Activated CD4-positive, CD25-positive, alpha-beta regulatory T cell treated with anti-CD3 and anti-CD28 coated beads, Interleukin-2, amount 50 U/mL, for 24 hours (primary cell): ENCODE data around the gene NEUROD2.

Experiments used
- ATAC-seq, 2 donors: fragments of 150-1000 bp; cut with Tn5 transposase; one replicate each; pipeline ENCODE4 v1.10.0; 2021; ENCODE audit warnings: mild to moderate bottlenecking in 1 of 2, moderate library complexity in 1 of 2

NEUROD2 gene

DNA sequence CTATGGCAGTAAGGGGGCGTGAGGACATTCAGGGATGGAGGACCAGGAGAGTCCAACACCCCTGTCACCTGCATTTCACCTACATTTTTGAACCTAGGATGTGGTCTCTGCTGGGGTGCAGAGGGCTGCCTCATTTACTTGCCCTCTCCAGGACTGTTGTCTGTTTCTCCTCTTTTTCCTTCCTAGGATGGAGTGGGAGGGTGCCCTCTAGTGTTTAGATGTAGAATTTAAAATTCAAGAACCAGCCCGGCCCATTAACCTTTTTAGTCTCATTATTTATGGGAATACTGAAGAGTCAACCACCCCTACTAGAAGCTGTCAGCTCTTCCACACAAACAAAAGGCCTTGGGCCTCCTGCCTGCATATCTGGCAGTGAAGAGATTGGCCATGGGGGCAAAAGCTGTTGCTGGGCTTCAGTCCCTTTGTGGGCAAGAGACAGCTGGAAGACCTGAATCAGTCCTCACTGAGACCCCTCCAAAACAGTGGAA is 26.7 kb upstream of the NEUROD2 start:
- ATAC-seq = no peak

DNA sequence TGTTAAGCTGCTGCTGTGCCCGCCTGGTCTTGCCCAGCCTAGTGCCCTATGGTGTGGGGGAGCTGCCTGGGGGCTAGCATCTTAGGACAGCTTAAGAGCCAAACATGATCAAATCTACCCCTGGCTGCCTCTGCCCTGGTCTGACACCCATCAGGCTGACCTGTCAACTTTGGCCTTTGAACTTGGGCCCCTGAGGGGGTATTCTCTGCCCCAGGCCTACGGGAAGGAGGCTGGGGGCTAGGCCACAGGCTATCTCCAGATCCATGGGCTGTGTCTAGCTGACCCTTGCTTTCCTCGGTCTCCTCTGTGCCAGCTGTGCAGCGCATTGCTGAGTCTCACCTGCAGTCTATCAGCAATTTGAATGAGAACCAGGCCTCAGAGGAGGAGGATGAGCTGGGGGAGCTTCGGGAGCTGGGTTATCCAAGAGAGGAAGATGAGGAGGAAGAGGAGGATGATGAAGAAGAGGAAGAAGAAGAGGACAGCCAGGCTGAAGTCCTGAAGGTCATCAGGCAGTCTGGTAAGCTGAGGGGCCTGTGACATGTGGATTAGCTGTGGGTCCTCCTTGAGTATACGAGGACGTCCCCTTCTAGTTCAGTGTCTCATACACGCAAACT is 26.0 kb upstream of the NEUROD2 start:
- no peak for ATAC-seq

DNA sequence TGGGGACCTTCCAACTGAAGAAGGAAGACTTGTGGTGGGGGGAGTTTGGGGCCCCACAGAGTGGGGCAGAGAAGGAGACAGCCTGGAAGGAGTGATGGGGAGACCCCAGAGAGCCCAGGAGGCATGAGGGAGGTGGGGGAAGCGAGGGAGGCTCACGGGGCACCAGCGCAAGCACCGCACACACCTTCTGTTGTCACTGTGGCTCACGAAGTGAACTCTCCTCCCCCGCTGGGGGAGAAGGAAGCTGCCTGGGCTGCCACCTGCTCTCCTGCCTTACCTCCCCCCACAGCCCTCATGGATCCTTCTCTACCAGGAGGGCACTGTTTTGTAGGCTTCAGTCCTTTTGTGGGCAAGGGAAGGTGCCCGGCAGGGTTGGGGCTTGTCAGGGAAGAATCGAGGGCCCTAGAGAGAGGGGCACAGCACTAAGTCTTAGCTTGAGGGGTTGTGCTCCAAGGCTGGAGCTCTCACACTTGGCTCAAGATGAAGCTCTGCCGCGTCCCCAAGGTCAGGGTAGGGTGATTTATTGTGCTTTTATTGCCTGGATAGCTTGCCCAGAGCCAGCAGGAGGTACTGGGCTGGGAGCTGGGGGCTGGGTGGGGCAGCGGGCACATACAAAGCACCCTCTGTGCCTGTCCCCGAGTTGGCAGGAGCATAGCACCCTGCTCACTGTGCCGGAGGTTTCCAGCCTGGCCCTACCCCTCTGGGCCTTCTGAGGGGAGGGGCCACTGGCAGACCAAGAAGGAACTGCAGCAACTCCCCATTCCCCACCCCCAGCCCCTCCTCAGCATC is 24.6 kb upstream of the NEUROD2 start:
- no peak for ATAC-seq

DNA sequence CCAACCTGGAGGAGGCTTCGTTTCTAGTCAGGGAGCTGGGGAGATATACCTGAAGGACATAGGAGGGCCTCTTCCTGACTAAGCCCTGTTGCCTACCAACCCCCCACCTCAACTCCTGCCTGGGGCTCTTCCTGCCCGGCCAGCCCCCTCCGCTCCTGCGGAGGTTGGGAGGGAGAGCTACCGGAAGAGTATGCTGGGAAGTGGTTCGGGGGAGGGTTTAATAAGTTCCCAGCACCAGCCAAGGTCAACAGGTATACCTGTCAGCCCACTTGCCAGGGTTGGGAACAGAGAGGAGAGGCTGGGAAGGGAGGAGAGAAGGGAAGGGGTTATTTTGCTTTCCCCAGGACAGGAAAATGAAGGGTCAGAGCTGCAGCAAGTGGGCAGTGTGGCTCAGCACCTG is 23.7 kb upstream of the NEUROD2 start:
- no peak for ATAC-seq

DNA sequence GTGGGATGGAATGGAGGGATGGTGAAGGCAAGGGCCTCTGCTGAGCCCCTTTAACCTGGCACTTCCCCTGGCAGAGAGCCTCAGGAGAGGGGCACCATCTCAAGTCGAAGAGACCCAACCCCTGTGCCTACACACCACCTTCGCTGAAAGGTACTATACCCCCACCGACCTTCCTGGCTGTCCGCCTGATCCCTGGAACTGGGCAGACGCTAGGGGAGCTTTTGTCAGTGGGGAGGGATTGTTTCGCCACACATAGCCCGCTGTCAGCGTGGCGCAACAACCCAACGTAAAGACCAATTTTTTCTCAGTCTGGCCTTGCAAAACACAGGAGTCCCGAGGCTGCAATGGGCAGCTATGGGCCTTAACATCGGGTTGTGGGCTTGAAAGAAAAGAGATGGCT is 22.2 kb upstream of the NEUROD2 start:
- no peak for ATAC-seq

DNA sequence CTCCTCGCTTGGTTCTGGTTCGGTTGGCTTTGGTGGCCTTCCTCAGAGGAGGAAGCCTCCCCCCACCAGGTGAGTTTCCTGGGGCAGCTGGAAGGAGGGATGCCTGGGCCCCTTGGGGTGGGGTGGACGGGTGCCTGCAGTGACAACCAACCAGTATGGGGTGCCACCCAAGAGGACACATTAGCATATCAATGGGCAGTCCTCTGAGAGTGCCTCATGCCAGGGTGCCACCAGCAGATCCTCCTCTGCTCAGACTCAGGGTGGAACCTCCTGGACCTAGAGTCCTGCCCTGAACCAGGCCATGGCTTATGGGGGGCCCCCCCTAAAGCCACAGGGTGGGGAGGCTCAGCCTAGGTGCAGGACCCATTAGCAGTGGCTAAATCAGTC is 21.8 kb upstream of the NEUROD2 start:
- ATAC-seq = no peak

DNA sequence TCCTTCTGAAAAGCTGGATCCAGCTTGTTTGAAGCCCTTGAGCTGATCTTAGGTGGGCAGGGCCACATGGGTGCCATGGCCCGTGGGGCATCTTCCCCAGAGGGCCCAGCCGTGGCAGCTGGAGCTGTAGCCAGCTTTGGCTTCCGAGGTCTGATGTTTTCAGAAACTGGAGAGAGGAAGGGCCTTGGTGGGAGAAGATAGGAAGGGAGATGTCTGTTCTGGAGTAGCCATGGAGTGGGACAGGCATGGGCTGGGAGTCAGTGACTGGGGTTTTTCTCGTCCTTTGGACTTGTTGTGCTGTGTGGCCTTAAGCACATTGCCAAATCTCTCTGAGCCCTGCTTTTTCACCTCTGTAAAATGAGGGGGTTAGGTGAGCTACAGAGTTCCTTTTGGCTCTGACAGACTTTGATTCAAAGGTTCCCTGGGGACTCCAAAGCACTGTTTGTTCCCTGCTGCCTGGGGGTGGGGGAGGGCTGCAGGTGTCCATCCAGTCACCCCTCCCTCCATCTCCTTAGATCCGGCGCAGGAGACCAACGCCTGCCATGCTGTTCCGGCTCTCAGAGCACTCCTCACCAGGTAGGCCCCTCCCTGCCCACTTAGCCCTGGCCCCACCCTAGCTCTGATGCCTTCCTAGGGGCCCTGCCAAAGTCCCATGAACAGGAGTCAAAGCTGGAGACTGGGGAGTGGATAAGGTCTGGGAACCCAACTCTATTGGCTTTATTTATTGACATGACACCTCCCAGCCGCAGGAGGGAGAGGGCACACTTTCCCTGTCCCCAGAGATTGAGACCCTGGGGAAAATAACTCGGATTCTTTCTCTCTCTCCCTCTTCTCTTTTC is 21.2 kb upstream of the NEUROD2 start:
- ATAC-seq = no peak

DNA sequence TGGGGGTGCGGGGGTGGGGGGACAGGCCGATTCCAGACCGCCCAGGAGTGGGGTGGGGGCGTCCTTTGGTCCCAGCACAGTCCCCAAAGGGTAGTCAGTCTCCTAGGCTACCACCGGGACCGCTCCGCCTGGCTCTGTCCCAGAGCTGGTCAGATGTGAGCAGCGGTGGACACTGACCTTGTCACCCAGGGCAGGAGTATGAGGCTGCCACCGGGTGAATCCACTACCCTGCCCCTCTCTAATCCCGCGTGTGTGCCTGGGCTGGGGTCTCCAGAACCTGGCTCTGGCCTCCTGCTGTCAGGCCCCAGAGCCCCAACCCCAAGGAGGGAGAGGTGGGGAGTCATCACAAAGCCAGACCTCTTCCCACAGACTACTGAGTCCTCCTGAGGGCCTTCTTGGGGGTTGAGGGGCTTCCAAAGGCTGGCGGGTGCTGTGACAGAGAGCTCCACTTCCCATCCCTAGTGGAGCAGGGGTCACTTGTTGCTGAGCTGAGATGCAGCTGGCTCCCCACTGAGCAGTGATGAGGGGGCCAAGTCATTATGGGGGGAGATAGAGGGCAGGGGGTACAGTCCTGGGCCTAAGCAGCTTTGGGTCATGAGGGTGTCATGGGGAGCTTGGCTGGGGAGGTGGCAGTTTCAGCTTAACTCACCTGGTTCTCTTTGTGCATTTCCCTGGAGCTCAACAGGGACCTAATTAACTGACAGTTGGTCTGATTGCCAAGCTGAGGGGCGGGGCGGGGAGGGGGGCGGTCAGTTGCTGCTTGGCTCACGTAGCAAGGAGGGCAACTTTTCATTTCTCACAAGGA is 20.2 kb upstream of the NEUROD2 start:
- ATAC-seq = no peak

DNA sequence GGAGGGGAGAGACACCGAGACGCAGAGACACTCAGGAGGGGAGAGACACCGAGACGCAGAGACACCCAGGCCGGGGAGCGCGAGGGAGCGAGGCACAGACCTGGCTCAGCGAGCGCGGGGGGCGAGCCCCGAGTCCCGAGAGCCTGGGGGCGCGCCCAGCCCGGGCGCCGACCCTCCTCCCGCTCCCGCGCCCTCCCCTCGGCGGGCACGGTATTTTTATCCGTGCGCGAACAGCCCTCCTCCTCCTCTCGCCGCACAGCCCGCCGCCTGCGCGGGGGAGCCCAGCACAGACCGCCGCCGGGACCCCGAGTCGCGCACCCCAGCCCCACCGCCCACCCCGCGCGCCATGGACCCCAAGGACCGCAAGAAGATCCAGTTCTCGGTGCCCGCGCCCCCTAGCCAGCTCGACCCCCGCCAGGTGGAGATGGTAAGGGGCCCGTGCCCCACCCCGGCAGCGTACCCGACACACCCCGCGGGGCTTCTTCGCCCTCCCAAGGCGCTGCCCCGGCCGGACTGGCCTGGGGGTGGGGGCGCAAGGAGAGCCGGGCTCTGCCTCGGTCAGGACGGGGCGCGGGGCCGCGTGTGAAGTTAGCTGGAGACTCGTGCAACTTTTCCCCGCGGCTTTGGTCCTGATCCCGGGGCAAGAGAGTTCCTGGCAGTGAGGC is 19.5 kb upstream of the NEUROD2 start:
- no peak for ATAC-seq

DNA sequence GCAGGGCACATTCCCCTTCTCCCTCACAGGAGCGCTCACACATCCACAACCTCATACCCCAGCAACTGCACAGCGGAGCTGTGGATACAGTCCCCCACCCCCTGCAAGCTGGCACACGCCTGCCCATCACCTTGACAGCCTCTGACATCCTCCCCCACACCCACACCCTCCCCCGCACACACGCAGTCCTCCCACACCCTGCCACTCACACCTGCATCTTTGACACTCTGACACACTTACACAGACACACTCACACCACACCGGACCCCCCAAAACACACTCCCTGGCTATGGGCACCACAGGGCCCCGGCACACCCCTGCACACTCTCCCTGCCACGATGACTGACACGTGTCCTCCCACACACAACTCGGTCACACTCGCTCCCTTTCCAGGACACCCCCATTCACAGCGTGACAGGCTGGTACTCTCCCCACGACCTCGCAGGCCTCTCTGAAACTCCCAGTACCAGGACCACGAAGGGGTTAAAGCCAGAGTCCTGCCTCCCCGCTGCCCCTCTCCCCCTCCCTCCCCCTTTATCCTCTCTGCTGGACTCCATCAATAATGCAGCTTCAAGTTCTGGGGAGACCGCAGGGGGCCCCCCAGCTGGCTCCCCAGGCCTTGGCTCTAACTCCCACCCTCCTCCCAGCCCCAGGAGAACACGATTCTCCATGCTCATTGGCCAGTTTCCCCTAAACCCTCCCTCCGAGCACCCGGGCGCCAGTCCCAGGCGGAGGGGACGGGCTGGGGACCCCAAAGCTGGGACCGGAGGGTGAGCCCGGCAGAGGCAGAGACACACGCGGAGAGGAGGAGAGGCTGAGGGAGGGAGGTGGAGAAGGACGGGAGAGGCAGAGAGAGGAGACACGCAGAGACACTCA is 18.7 kb upstream of the NEUROD2 start, which contains the start of gene PPP1R1B:
Gene PPP1R1B, plus strand, starts transcription at position 782 of the 876 bp plus-strand sequence. CDS start 441 bp downstream, outside the sequence.
- no peak for ATAC-seq

DNA sequence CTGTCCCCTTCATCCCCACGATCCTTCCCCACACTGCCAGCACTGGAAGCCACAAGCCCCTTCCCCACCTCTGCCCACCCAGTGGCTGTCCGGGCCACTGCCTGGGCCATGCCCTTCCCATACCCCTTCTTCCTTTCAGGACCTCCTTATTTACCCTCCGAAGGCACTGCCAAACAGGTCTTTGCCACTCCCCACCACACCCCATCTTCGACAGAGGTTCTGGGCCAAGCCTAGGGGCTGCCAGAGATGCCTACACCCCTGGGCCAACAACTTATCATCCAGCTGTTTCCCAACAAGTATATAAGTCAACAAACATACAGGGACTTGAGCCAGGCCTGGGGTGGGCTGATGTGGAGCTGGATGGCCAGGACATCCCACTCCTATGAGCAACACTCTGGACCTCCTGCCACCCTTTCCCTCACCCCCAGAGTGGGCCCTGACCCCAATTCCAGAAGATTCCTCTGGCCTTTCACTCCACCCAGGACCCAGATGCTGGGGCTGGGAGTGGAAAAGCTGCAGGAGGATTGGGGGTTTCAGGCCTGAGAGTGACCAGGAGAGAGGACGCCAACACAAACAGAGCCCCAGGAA is 17.6 kb upstream of the NEUROD2 start:
- ATAC-seq = no peak

DNA sequence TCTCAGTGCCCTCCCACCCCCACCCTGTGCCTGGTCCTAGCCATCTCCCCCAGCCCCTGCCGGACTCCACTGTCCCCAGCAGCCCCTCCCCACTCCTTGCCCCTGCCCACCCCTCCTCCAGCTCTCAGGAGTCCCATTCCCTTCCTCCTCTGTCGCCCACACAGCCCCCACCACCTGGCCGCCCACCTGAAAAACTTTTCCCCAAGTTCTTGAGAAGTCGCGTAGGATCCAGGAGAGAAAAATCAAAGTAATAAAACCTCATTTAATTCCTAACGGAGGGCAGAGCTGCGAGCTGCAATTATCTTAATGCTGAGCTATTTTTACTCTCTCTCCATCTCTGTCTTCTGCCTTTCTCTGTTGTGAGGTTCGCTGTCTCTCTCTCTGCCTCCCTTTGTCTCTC is 16.6 kb upstream of the NEUROD2 start:
- no peak for ATAC-seq

DNA sequence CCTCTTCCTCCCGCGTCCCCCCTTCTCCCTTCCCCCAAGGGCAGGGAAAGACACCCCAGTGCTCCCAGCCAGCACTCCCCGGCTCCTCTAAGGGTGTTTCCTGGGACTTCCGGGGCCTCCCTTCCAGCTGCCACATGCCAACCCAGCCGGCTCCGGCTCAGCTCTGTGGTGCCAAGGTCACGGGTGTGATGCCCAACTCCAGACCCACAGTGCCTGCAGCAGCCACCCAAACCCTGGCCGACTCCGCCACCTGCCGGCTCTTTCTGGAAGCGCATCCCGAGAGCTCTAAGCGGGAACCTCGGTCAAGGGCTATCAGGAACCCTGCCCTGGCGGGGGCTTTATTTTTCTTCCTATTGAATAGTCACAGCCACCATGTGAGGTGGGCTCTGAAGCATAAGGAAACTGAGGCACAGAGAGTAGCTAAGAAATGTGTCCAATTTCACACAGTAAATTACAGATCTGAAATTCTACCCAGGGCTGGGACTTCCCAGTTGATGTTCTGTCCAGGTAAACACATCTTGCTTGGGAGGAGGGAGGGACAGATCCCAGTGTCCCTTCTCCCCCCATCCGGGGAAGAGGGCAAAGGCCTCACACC is 15.7 kb upstream of the NEUROD2 start:
- ATAC-seq = peak; percentile 37 to 40

DNA sequence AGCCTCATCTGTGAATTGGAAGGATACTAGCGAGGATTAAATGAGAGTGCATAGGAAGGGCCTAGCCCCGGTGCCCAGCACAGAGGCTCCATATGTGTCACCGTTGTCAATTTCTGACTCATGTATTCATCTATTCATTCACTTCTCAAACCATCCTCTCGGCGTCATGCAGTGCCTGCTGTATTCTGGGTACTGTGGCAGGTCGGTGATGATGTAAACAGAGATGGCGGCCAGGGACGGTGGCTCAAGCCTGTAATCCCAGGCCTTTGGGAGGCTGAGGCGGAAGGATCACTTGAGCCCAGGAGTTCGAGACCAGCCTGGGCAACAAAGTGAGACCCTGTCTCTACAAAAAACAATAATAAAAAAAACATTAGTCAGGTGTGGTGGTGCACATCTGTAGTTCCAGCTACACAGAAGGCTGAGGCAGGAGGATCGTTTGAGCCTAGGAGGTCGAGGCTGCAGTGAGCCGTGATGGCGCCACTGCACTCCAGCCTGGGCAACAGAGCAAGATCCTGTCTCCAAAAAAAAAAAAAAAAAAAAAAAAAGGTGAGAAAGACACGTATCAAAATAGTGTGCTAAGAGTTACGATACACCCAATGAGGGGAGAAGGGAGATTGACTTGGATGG is 14.8 kb upstream of the NEUROD2 start:
- ATAC-seq = peak; percentile 89 to 93

DNA sequence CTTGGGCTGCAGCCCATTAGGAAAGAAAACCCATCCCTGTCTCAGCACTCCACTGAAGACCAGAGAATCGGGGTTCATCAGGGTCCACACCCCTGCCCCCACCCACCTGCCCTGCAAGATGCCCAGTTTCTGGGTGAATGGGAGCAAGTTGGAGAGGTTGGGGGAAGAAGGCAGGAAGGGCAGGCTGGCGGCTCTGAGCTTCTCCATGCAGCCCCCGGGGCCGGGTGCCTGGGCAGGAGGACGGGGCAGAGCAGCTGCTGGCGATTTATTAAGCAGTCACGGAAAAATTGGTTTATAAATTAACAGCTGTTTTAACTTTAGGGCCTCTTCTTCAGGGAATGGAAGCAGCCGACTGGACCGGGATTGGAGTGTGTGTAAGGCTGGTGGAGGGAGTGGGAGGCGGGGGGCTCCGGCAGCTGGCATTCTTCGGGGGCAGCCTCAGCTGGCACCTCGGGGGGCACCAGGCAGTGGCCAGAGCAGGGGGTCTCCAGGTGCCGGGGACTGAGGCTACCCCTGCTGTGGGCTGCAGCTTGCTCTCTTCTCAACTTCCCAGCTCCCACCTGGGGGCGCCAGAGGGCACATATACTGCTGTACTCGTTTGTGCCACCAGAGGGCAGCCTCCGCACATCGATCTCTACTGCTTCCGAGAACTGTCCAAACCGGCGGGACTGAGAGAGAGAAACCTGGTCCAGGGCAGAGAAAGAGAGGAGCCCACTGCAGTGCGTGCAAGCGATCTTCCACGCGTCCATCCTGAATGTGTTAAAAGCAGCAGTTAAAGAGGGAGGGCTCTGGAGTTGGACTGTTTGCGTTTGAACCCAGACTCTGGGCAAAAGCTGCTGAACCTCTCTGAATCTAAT is 14.0 kb upstream of the NEUROD2 start:
- peak; percentile 52 to 69 for ATAC-seq

DNA sequence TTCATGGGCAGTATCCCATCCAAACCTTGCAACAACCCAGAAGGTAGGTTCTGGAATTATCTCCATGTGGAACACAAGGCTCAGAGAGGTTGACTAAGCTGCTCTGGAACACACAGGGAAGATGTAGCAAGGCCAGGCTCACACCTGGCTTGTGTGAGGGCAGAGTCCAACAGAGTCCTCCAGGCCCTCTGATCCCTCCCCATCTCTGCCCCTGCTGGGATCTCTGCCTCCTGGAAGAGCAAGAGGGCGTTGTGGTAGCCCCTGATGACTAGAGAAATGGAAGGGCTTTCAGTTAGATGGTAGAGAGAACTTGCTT is 12.0 kb upstream of the NEUROD2 start:
- ATAC-seq = no peak

DNA sequence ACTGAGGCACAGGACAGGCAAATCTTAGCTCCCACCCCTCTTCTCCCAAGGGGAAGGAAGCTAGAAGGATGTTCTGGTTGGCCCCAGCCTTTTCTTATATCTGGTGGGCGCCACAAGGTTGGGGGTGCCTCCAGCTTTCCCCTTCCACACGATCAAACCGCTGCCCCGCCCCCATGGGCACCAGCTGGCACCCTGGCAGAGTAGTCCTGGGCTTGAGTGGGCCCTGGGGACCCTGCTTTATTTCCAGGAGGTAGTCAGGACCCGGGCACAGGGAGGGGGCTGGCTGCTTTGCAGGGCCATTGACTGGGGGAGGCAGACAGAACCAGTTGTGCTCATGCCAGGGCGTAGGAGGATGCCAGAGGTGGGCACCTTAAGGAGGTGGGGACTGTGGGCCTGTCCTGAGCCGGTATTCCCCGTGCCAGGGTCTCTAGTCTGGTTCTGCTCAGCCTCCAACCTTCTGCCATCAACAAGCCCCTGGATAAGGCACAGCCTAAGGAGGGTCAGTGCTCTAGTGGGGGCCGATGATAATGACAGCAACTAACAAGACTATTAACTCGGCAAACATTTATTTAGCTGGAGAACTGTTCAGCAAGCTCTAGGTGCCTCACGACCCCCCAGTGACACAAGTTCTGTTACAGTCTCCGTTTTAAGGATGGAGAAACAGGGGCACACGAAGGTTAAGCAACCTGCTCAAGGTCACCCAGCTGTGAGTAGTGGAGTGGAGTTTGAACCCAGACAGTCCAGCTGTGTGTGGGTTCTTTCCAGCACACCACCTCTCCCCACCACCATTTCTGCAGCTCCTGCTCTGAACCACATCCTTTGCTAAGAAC is 11.5 kb upstream of the NEUROD2 start:
- no peak for ATAC-seq
